ENCODE data around the gene EFHD2.

The EFHD2 gene

GRCh38 chr1:15439325-15439724 lies 29.6 kb downstream of the EFHD2 start:
- H3K4me3 ChIP-seq (replicated peaks; ENCODE audit: low read depth, low read length): no peak overlapping the region

GRCh38 chr1:15440357-15440756 lies 30.7 kb downstream of the EFHD2 start:
- DNase-seq (ENCODE audit: extremely low read depth, low read depth): no peak
- H3K4me3 ChIP-seq (replicated peaks; ENCODE audit: low read depth, low read length): no peak overlapping the region
- TF ChIP-seq CTCF (IDR thresholded peaks at IDR 0.05; ENCODE audit: low read depth, low read length, missing control alignments): no peak

More at GRCh38 chr1:15439325-15439724, 29.6 kb downstream of the EFHD2 start:
- DNase-seq (ENCODE audit: extremely low read depth, low read depth): no peak
- TF ChIP-seq CTCF (IDR thresholded peaks at IDR 0.05; ENCODE audit: low read depth, low read length, missing control alignments): no peak

GRCh38 chr1:15441247-15441646 lies 31.6 kb downstream of the EFHD2 start:
- no peak for TF ChIP-seq CTCF (IDR thresholded peaks at IDR 0.05; ENCODE audit: low read depth, low read length, missing control alignments)
- no peak overlapping the region for H3K4me3 ChIP-seq (replicated peaks; ENCODE audit: low read depth, low read length)
- no peak for DNase-seq (ENCODE audit: extremely low read depth, low read depth)

GRCh38 chr1:15442119-15442518 lies 32.4 kb downstream of the EFHD2 start:
- DNase-seq (ENCODE audit: extremely low read depth, low read depth): no peak
- no peak for TF ChIP-seq CTCF (IDR thresholded peaks at IDR 0.05; ENCODE audit: low read depth, low read length, missing control alignments)

GRCh38 chr1:15442759-15443158 lies 33.1 kb downstream of the EFHD2 start:
- TF ChIP-seq CTCF (IDR thresholded peaks at IDR 0.05; ENCODE audit: low read depth, low read length, missing control alignments): no peak
- DNase-seq (ENCODE audit: extremely low read depth, low read depth): no peak
- no peak overlapping the region for H3K4me3 ChIP-seq (replicated peaks; ENCODE audit: low read depth, low read length)

More at GRCh38 chr1:15442119-15442518, 32.4 kb downstream of the EFHD2 start:
- no peak overlapping the region for H3K4me3 ChIP-seq (replicated peaks; ENCODE audit: low read depth, low read length)

GRCh38 chr1:15443281-15443680 lies 33.6 kb downstream of the EFHD2 start:
- DNase-seq (ENCODE audit: extremely low read depth, low read depth): no peak
- H3K4me3 ChIP-seq (replicated peaks; ENCODE audit: low read depth, low read length): no peak overlapping the region
- TF ChIP-seq CTCF (IDR thresholded peaks at IDR 0.05; ENCODE audit: low read depth, low read length, missing control alignments): no peak
